HG03060 (cell line): ENCODE data around the gene TBX21.

Source experiments
- ATAC-seq: cut with Tn5 transposase; IDR thresholded peaks from one replicate; pipeline ENCODE4 v1.9.1; 2021; ENCODE audit warnings: low read depth, moderate number of reproducible peaks; ENCODE audit not compliant: unreplicated experiment

Gene TBX21, protein sequence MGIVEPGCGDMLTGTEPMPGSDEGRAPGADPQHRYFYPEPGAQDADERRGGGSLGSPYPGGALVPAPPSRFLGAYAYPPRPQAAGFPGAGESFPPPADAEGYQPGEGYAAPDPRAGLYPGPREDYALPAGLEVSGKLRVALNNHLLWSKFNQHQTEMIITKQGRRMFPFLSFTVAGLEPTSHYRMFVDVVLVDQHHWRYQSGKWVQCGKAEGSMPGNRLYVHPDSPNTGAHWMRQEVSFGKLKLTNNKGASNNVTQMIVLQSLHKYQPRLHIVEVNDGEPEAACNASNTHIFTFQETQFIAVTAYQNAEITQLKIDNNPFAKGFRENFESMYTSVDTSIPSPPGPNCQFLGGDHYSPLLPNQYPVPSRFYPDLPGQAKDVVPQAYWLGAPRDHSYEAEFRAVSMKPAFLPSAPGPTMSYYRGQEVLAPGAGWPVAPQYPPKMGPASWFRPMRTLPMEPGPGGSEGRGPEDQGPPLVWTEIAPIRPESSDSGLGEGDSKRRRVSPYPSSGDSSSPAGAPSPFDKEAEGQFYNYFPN

DNA sequence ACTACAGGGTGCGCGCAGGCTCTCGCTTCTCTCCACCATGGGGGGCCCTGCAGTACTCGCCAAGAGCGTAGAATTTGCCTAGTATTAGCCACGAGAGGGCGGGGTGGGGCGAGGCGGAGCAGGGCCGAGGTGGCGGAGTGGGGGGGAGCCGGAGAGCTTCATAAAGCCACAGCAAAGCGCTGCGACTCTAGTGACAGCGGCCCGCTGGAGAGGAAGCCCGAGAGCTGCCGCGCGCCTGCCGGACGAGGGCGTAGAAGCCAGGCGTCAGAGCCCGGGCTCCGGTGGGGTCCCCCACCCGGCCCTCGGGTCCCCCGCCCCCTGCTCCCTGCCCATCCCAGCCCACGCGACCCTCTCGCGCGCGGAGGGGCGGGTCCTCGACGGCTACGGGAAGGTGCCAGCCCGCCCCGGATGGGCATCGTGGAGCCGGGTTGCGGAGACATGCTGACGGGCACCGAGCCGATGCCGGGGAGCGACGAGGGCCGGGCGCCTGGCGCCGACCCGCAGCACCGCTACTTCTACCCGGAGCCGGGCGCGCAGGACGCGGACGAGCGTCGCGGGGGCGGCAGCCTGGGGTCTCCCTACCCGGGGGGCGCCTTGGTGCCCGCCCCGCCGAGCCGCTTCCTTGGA, at the start of gene TBX21:
Gene TBX21 (plus strand): TSS at position 190 of the 627 bp plus-strand sequence. CDS start 219 bp downstream, at position 409.
- no peak for ATAC-seq

DNA sequence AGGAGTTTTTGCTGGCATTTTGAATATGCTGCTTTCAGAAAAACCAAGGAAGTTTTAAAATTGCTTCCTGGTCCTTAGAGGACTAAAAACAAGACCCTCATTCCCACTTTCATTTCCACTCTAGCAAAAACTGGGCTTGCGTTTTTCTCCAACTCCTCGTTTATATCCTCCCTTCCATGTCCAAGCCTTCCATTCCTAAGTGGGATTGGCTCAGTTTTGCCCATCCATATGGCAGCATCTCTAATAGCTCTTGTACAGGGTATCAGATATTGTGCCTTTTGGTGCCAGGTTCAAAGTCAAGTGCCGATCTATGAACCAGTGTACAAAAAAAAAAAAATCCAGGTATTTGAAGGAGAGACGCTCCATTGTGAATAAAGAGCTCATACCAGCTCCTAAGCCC, 49.0 kb upstream of the TBX21 start:
- no peak for ATAC-seq

DNA sequence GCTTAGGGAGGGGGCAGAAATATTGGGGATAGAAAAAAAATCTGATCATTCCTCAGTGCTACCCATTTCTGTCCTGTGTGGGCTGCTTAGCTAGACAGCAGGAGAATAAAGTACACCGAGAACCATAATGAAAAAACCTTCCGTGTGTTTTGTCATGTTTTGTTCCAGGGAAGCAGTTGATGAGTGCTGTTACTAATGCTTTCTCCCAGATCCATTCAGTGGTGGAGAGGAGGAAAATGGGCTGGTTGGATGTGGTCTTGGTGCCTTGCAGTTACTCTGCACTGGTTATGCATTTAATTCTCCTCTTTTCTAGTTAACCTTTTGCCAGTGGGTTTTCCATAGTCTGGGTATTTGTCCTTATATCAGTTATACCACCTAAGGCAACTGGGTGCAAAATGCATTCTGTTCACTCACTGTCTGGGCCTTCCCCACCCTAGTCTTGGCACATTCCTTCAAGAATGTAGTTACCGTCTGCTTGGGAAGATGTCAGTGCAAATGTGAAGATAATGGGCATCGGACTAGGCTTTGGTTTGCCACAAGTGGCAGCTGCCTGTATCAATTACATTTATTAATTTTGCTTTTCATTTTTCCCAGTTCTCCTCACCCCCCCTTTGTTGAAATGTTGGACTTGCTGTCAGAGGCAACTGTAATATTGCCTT, 48.4 kb upstream of the TBX21 start:
- ATAC-seq, result no peak

DNA sequence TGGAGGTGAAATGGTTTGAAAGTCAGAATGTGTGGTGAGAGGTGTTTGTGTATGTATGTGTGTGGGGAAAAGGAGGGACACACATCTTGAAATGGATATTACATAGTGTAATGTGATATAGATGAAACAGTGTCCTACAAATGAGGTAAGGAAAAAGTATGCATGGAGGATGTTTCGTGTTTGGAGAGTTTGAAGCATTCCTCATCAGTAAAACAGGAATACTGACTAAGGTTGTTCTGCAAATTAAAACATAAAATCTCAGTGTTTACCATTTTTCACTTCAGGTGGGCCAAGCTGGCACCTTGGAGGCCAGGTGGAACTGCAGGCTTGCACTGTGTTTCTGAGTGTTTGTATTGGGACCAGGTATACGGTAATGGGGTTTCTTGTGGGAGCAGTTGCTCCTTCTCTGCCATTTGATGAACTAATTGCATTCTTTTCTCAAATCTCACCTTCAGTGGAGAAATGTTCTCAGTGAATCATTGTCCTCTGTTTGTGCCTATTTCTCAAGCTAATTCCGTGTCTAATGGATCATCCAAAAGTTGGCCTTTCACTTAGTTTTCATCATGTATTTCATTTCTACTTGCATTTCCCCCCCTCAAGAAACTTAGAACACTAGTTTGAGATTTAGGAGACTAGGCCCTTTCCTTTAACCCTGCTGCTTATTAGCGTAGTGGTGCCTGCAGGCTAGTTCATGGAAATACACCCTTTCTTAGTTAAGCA, 47.3 kb upstream of the TBX21 start:
- no peak for ATAC-seq

DNA sequence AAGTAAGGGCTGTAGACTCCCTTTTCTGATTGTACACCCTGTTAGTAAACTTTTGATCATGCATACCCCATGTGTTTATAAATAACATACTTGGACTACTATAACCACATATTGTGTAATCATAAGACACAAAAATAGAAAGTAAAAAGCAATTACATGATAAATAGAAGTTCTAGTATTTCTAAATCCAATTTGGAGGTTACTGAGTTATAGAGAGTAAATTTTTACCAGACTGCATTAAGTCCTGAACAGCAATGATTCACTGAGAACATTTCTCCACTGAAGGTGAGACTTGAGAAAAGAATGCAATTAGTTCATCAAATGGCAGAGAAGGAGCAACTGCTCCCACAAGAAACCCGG, 46.8 kb upstream of the TBX21 start:
- no peak for ATAC-seq

DNA sequence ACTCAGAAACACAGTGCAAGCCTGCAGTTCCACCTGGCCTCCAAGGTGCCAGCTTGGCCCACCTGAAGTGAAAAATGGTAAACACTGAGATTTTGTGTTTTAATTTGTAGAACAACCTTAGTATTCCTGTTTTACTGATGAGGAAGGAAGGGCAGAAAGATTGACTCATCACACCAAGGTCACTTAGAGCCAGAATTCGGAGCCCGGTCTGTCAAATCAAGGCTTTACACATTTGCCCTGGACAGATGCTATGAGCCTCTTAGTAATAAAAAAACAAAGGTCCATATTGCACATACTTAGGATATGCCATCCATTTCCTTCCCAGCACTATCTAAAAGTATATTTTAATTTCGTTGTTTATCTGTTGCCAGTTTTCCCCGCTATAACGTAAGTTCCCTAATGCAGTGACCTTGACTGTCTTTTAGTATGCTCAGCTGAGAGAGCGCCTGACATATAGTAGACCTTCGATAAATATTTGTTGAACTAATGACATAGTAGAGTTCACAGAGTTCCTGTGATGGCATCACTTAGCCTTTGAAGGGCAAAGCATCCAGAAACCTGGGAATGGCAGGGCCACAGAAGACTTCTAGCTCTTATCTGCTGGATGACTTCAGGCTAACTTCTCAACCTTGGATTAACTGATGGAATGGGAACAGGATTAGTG, 46.2 kb upstream of the TBX21 start:
- no peak for ATAC-seq

DNA sequence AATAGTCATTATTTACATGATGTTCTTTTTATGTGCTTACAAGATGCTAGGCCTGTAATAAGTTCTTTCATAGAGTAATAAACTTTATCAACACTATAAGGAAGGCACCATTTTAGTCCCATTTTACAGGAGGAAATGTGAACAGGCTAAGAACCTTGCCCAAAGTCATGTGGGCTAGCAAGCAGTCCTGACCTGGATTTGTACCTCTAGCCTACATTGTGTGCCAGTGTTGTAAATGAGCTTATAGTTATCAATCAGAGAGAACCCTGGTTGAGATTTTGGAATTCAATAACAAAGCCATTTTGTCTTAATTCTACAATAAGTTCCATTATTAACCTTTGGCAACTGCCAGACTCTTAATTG, 45.7 kb upstream of the TBX21 start:
- ATAC-seq, result no peak

DNA sequence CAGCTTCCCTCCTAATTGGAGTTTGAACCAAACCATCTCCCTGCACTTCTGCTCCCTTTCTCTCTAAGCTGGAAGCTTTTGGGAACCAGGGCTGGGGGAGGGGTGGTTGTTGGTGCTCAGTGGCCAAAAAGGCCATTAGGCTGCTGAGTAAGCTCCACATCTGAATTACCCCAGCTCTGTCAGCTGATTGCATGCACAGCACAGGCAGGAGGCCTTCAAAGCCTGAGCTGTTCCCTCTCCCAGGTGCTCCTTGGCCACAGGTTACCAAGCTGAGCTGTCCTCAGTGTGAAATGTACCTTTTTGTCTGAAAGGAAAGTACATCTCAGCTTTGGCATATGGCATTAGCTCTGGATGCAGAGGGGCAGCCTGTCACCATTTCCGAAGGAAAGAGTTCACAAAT, 45.3 kb upstream of the TBX21 start:
- no peak for ATAC-seq

DNA sequence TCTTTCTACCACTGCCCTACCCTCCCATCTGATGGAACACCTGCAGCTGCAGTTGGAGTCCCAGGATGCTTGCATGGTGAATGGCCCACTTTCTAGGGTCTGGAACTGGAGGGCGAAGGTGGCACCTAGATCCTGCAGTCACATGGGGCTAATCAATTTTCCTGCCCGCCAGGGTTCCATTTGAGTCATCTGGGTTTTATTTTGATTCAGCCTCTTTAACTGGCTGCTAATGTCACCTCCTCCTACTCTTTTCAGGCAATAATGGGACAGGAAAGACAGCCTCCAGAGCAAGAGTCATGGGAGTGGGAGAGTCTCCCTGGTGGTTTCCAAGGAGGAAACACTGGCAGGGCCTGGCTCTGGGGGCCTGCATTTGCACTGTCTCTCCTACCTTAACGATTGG, 42.9 kb upstream of the TBX21 start:
- ATAC-seq, result no peak

DNA sequence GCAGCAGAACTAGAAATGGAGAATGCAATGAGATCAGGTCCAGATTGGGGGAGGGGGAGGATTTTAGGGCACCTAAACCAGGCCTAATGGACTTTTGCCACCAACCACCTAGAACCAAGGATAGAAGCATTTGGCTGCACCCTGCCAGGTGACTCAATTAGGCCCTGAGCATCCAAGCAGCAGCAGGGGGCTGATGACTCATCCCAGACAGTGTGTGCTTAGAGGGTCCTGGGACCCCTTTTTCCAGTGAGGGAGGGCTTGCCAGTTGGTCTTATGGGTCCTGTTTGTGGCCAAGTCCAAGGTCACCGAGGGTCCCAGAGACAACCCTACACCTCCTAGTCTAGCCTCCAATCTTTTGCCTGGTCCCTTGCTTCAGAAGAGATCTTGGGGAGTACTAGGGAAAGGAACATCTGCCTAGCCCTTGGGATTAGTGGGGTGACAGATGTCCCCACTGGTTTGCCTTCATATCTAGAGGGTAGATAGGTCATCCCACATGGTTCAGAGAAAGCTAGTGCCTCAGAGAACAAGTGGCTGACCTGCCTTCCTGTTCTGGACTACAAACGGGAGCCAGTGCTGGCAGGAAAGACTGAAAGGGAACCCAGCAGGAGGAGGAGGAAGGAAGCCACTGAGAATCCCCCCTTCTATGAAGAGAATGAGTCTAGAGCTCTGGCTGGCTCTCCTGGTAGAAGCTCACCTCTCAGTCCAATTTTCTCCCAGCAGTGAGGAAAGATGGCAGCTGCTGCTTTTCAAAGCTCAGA, 40.7 kb upstream of the TBX21 start:
- no peak for ATAC-seq

DNA sequence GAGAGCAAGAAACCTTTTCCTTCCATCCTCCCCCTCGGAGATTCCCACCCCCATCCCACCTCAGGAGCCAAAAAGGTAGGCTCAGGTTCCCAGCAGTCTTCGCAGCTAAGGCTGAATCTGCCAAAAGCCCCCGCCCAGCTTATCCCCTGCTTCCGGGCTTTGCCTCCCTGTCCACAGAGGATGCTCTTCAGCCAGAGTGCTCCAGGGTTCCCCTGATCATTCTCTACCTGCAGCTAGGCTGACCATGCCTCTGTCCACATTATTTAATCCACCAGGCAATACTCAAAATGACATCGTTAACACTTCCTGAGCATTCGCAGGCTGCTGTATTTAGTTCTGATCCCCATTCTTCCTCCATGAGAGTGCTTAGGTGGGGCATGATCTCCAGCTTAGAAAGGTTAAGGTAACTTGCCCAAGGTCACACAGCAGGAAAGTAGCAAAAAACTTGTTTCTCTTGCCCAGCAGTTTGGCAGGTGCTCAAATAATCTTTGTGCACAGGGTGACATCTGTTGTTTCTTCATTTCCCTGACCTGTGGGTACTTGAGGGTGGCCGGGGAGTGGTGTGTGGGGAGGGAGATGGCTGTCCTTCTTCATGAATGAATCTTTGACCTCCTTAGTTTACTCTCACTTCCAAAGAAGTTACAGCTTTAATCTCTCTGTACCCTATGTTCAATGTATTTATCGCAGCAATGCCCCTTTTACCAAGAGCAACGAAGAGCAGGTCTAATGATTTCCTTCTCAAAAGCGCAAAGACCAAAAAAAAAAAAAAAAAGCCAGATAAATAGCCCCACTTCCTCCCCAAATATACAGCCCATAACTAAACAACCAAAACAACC, 39.9 kb upstream of the TBX21 start:
- no peak for ATAC-seq

DNA sequence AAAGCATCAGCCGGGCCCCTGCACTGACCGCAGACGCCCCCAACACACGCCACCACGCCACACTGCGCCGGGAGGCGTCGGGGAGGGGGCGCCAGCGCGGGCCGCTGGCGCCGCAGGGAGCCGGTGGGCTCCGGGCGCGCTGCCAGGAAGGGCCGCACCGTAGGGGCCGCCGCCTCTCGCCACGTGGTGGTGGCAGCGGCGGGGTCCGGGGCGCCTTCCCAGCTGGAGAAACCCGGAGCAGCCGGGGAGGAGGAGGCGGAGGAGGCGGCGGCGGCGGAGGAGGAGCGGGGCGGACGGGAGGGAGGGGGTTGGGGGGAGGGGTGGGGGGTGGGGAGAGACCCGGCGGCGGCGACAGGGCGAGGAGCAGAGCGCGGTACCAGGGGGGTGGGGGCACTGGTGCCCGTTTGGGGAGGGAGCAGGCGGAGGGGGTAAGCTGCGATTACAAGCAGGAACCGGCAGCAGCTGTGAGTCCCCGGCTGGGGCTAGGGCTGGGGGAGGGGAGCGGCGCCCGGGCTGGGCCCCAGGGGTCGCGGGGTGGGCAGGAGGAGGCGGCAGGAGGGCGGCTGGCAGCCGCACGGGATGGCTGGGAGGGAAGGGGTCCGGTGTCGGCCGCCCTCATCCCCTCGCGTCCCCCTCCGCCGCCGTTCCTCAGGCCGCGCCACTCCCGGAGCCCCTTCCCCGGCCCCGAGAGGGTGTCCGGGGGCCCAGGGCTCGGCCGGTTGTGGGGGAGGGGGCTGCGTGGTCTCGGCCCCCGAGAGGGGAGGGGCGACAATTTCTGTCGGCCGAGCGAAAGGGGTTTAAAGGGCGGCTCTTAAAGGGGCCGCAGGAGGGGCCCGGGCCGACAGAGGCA, 39.1 kb upstream of the TBX21 start, which contains the start of gene TBKBP1:
Gene TBKBP1 (plus strand): TSS at position 431 of the 850 bp plus-strand sequence. CDS start 1,952 bp downstream, outside the sequence.
- no peak for ATAC-seq

DNA sequence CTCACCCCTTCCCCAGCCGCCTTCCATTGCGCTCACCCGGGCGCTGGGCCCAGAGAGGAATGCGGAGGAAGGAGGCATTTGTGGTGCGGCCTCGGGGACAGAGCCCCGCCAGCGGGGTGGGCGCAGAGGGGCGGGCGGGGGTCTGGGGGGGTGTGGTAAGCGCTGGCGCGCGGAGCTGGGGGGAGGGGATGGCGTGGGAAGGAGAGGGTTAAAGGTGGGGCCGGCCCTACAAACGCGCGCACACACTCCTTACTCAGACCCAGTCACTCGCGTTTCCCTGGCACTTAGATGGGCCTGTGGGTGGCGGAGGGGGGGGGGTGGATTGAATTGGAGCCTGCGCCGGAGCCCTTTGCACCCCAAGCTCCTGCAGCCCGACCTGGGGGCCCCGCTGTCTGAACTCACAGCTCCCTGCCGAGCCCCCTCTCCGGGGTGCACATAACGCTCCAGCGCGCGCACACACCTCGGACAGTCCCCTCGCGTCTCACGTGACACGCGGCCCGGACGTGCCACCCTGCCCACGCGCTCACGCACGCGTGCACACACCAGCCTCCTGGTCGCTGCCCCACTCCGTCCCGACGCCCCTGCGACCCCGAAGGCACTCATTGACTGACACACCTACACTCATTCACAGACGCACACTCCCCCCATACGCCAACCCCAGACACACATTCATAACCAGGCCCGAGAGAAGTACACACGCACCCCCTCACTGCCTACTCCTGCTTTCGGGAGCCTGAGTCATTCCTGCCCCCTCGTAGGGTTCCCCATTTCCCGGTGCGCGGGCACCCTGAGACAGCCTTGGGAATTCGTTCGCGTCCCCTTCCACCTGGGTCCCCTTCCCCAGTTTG, 38.2 kb upstream of the TBX21 start:
- ATAC-seq, result no peak

DNA sequence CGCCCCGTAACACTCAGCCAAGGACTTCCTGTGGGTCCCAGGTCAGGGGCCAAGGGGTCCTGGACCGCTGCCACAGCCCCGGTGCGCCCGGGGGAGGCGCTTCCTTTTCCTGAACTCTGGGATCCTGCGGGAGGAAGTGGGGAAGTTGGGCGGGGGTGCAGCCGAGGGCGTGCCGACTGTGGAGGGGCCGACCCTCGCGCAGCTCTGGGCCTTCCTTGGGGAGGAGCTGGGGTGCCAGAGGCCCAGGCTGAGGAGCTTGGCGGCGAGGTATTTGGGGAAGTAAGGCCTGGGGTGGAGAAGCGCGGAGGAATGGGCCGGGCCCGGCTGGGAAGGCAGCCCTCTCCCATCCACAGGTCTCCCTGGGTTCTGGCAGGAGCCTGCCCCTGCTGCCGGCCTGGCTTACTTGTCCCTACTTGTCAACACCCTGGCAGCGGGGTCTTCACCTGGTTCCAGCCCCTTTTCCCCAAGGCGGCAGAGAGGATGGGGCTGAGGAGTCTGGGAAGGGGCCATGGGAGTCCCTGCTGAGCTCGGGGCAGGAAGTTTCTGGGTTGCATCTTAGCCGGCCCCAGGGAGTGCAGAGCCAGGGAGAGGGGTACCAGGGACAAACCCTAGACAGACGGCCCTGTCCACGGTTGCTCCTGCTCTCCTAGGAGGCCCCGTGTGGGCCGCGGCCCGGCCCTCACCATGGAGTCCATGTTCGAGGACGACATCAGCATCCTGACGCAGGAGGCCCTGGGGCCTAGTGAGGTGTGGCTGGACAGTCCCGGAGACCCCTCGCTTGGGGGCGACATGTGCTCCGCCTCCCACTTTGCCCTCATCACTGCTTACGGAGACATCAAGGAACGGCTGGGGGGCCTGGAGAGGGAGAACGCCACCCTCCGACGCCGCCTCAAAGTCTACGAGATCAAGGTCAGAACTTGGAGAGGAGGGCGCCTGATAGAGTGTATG, 37.3 kb upstream of the TBX21 start:
- no peak for ATAC-seq

DNA sequence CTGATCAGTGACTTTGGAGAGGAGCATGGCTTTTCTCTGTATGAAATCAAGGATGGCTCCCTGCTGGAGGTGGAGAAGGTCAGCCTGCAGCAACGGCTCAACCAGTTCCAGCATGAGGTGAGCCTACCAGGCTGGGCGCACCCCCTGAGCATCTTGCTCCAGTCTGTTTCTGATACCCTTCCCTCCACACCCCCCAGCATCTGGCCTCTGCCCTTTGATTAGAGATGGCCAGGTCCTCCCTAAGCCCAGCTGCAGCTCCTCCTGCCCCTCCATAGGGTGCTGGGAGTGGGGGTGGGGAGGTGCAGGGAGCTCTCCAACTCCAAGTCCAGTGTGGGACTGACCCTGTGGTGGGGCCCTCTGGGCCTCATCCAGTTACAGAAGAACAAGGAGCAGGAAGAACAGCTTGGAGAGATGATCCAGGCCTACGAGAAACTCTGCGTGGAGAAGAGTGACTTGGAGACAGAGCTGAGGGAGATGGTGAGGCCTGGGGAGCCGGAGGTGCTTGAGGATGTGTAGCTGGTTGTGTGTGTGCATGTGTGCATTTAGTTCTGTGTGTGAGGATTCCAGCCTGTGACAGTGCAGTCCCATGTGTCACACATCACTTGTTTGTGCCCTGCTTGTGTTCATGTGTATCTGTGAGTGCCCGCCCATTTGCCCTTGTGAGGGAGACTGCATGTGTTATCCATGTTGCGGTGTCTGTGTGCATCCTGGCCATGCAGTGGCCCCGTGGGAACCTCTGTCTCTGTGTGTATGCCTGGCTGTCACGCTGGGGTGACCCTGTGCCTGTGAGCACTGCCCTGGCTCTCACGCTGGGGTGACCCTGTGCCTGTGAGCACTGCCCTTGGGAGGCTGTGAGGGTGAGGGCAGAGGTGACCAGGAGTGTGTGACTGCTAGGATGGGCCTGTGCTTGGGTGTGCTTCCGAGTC, 36.1 kb upstream of the TBX21 start:
- no peak for ATAC-seq
